ENCODE measurements around the gene OR2A5.
"Not testable (repeated sequence)": the region's sequence is repeated elsewhere in the genome, so short reads cannot be mapped to it uniquely, and the experiment has no call there.

Gene OR2A5

DNA sequence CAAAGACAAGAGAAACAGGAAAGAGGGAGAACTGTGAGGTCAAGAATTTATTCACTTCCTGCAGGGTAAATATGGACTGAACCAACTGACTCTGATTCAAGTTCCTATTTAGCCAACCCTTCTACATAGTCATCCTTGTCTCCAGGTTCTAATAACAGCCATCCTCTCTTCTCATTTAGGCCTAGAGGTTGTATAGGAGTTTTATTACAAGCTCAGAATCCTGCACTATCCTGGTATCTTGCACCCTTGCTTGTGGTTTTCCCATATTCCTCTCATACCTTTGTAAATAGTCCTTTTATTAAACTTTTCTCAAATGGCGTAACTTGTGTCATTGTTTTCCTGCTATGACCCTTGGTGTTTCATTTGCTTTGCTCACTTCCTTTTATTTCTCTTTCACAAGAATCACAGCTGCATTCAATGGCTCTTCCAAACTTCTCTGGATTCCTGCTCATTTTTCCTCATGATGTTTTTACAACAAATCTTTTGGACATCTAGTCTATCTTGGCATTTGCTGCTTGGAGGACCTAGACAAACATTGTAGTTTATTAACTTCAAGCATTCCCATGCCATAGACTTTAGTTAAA lies 12.4 kb upstream of the OR2A5 start:
- no peaks in the 10 kb centered on the region for H3K27me3 ChIP-seq (ENCODE audit: insufficient read depth, low read depth, severe bottlenecking)
- H3K4me3 ChIP-seq (ENCODE audit: low read depth, low read length): no peak overlapping the region
- no peak for DNase-seq
- TF ChIP-seq, protein P1, sequence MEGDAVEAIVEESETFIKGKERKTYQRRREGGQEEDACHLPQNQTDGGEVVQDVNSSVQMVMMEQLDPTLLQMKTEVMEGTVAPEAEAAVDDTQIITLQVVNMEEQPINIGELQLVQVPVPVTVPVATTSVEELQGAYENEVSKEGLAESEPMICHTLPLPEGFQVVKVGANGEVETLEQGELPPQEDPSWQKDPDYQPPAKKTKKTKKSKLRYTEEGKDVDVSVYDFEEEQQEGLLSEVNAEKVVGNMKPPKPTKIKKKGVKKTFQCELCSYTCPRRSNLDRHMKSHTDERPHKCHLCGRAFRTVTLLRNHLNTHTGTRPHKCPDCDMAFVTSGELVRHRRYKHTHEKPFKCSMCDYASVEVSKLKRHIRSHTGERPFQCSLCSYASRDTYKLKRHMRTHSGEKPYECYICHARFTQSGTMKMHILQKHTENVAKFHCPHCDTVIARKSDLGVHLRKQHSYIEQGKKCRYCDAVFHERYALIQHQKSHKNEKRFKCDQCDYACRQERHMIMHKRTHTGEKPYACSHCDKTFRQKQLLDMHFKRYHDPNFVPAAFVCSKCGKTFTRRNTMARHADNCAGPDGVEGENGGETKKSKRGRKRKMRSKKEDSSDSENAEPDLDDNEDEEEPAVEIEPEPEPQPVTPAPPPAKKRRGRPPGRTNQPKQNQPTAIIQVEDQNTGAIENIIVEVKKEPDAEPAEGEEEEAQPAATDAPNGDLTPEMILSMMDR (IDR thresholded peaks at IDR 0.05; ENCODE audit: low read depth, low read length): no peak
- no peaks in the 10 kb centered on the region for H3K36me3 ChIP-seq
- no peaks in the 10 kb centered on the region for H3K9me3 ChIP-seq (ENCODE audit: severe bottlenecking)
- no peak overlapping the region for H3K27ac ChIP-seq

DNA sequence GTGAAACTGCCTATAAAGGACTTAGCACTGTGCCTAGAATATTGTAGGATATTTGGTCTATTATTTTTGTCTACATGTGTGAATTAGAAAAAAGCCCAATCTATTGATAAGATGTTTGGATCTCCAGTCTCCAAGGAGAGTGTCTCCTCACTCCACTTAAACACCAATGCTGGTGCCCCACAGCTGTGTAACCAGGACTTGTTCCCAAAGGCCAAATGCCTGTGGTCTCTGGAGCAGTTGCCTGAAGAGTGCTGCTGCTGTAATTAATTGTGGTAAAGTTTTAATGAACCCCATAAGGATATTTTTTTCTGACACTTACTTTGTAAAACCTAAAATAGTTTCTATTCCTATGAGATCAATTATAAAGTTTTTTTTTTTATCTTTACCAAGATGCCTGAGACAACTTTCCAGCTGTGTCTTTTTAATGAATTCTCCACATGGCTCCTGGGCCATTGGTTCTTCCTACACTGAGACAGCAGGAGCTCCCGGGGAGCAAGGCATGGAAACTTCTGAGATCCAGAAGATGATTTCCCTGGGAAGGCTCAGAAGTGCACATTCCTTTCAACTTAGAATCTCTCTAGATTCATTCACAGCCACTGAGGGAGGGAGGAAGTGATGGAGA lies 11.2 kb upstream of the OR2A5 start:
- TF ChIP-seq, protein P1 (IDR thresholded peaks at IDR 0.05; ENCODE audit: low read depth, low read length): no peak
- Histone ChIP-seq H3K27ac (no peak overlapping the region), H3K36me3 (no peaks in the 10 kb centered on the region), H3K27me3 (ENCODE audit: insufficient read depth, low read depth, severe bottlenecking) (no peaks in the 10 kb centered on the region), H3K9me3 (ENCODE audit: severe bottlenecking) (no peaks in the 10 kb centered on the region), H3K4me3 (ENCODE audit: low read depth, low read length) (no peak overlapping the region)
- no peak for DNase-seq

DNA sequence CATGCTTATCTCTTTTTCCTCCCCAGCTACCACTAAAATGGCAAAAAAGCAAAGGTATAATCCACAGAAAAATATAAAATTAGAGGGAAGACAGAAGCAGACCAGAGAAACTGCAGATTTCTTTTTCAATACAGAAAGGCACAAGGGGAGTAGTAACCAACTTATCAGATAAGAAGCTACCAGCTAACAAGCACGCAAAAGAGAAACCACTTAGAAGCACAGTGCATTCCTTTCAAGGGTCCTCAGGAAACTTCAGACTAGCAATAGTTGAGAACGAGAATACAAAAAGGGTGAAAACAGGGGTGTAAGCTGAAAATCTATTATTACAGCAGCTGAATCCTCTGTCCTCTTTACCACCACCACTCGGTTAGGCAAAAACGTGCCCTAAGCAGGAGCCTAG lies 9.9 kb upstream of the OR2A5 start:
- Histone ChIP-seq H3K9me3 (ENCODE audit: severe bottlenecking) (no peaks in the 10 kb centered on the region), H3K36me3 (no peaks in the 10 kb centered on the region), H3K27ac (no peak overlapping the region), H3K27me3 (ENCODE audit: insufficient read depth, low read depth, severe bottlenecking) (no peaks in the 10 kb centered on the region), H3K4me3 (ENCODE audit: low read depth, low read length) (no peak overlapping the region)
- TF ChIP-seq, protein P1 (IDR thresholded peaks at IDR 0.05; ENCODE audit: low read depth, low read length): no peak
- no peak for DNase-seq

DNA sequence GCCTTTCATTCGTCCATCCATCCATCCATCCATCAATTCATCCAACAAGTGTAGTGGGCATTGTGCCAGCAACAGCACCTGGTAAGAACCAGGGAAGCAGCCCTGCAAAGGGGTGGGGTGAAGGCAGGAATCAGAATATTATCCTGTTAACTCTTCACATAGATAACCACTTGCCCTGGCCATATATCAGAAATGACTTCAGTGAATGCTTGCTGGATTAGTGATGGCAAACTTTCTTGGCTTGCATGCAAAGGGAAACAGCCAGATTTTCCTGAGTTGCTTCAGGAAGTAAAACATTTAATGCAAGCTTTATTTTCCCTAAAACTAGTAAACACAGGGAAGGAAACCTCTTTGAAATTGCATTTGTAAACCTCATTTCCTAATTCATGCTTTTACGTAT lies 743 bp downstream of the OR2A5 start:
- no peaks in the 10 kb centered on the region for H3K9me3 ChIP-seq (ENCODE audit: severe bottlenecking)
- H3K27me3 ChIP-seq (ENCODE audit: insufficient read depth, low read depth, severe bottlenecking): no peaks in the 10 kb centered on the region
- TF ChIP-seq, protein P1 (IDR thresholded peaks at IDR 0.05; ENCODE audit: low read depth, low read length): no peak
- peak overlapping the region; percentile 77; the same call in 1 of the 2 replicates for H3K27ac ChIP-seq
- no peaks in the 10 kb centered on the region for H3K36me3 ChIP-seq
- no peak overlapping the region for H3K4me3 ChIP-seq (ENCODE audit: low read depth, low read length)
- no peak for DNase-seq

DNA sequence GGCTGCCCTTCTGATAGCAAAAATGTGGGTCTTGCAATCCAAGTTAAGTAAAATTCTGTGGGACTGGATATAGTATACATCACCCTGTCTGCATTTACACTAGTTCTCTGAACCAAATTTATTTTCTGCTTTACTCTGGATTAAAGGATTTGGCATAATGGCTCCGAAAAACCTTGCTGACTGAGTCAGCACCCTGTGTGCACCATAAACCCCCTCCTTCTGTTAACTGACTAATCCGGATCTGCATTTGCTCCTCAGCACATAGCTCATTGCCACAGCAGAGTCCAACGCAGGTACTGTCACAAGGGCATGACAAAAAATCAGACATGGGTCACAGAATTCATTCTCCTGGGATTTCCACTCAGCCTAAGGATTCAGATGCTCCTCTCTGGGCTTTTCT lies 1.3 kb downstream of the OR2A5 start:
- Histone ChIP-seq H3K4me3 (ENCODE audit: low read depth, low read length) (no peak overlapping the region; the same call in 1 of the 2 replicates), H3K9me3 (ENCODE audit: severe bottlenecking) (no peaks in the 10 kb centered on the region), H3K27me3 (ENCODE audit: insufficient read depth, low read depth, severe bottlenecking) (no peaks in the 10 kb centered on the region), H3K27ac (peak overlapping the region; percentile 77), H3K36me3 (no peaks in the 10 kb centered on the region)
- TF ChIP-seq, protein P1 (IDR thresholded peaks at IDR 0.05; ENCODE audit: low read depth, low read length): no peak
- peak; percentile 75 for DNase-seq

DNA sequence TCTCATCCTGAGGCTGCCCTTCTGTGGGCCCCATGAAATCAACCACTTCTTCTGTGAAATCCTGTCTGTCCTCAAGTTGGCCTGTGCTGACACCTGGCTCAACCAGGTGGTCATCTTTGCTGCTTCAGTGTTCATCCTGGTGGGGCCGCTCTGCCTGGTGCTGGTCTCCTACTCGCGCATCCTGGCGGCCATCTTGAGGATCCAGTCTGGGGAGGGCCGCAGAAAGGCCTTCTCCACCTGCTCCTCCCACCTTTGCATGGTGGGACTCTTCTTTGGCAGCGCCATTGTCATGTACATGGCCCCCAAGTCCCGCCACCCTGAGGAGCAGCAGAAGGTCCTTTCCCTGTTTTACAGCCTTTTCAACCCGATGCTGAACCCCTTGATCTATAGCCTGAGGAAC lies 2.1 kb downstream of the OR2A5 start:
- H3K36me3 ChIP-seq; H3K27me3 ChIP-seq (ENCODE audit: insufficient read depth, low read depth, severe bottlenecking); H3K9me3 ChIP-seq (ENCODE audit: severe bottlenecking); H3K4me3 ChIP-seq (ENCODE audit: low read depth, low read length): not testable (repeated sequence)
- DNase-seq: peak; percentile 28
- peak overlapping the region; percentile 77 for H3K27ac ChIP-seq

Measured in WERI-Rb-1 (cell line).